ENCODE data around the gene FKTN. TPM values are rescaled to one million over a fixed set of nuclear protein-coding genes. Genes with fewer than 3 reads are reported as not detected.

Gene FKTN
- total and polyA plus RNA-seq, 7 donors: 1.7 to 9.8 (median 4.8) TPM

GRCh38 chr9:105632807-105633206 lies 74.9 kb downstream of the FKTN start:
- DNase-seq: no peak
- Histone ChIP-seq H3K27ac (peak overlapping the region; percentile 75), H3K4me1 (peaks cover 6% of the 10 kb centered on the region), H3K9me3 (no peaks in the 10 kb centered on the region), H3K27me3 (ENCODE audit: insufficient read depth in 3 of 3, low read length in 2 of 3) (no peaks in the 10 kb centered on the region), H3K36me3 (ENCODE audit: insufficient read depth in 1 of 2, low read depth in 1 of 2) (peaks cover 3 to 13% of the 10 kb centered on the region in 2 donors), H3K4me3 (no peak overlapping the region)
- TF ChIP-seq, protein P1, sequence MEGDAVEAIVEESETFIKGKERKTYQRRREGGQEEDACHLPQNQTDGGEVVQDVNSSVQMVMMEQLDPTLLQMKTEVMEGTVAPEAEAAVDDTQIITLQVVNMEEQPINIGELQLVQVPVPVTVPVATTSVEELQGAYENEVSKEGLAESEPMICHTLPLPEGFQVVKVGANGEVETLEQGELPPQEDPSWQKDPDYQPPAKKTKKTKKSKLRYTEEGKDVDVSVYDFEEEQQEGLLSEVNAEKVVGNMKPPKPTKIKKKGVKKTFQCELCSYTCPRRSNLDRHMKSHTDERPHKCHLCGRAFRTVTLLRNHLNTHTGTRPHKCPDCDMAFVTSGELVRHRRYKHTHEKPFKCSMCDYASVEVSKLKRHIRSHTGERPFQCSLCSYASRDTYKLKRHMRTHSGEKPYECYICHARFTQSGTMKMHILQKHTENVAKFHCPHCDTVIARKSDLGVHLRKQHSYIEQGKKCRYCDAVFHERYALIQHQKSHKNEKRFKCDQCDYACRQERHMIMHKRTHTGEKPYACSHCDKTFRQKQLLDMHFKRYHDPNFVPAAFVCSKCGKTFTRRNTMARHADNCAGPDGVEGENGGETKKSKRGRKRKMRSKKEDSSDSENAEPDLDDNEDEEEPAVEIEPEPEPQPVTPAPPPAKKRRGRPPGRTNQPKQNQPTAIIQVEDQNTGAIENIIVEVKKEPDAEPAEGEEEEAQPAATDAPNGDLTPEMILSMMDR (IDR thresholded peaks at IDR 0.05): no peak
- intact Hi-C loops (cut with DNase I): no loop called here
- 36 to 72% (median 38%) methylated on average over 1 of the region's 1 CpG for WGBS, 3 donors
- peak; percentile 36 to 74 (median 60) for ATAC-seq

GRCh38 chr9:105633411-105633810 lies 75.5 kb downstream of the FKTN start:
- Histone ChIP-seq H3K27ac (peak overlapping the region; percentile 75), H3K36me3 (ENCODE audit: insufficient read depth in 1 of 2, low read depth in 1 of 2) (peaks cover 3 to 18% of the 10 kb centered on the region in 2 donors)
- WGBS, 3 donors: 27 to 40% (median 28%) methylated on average over 3 of the region's 3 CpGs

DNA sequence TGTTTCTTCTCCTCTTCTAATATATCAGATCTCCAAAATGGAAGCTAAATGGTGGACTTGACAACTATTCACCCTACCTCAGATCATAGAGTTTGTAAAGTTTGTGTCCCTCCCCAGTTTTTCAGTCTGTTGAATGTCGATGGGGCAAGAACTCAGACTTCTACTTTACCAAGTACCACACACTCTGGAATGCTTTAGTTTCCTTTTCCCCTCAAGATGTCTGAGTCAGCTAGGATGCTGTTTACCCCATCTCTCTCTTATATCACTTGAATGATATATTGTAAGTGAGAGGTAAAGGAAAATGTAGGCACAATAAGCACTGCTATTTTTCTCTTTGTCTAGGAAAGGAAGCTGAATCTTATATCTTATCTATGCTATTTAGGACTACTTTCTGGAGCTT lies 78.4 kb downstream of the FKTN start:
- TF ChIP-seq, protein P1 (IDR thresholded peaks at IDR 0.05): no peak
- no peak overlapping the region for H3K27ac ChIP-seq
- intact Hi-C loops (cut with DNase I): loop anchor here in 1 of 2 donors (5.0 kb wide), 1 partner anchor 46 kb away; no protein-coding TSS in a partner anchor
- H3K4me3 ChIP-seq: no peak overlapping the region
- ATAC-seq: no peak
- H3K9me3 ChIP-seq: peaks cover 2% of the 10 kb centered on the region
- peaks cover 3 to 29% of the 10 kb centered on the region in 2 donors for H3K36me3 ChIP-seq (ENCODE audit: insufficient read depth in 1 of 2, low read depth in 1 of 2)
- DNase-seq: no peak
- 95 to 97% (median 97%) methylated on average over 1 of the region's 1 CpG for WGBS, 3 donors
- peaks cover 6% of the 10 kb centered on the region for H3K4me1 ChIP-seq
- no peaks in the 10 kb centered on the region for H3K27me3 ChIP-seq (ENCODE audit: insufficient read depth in 3 of 3, low read length in 2 of 3)

More at GRCh38 chr9:105633411-105633810, 75.5 kb downstream of the FKTN start:
- TF ChIP-seq, protein P1 (IDR thresholded peaks at IDR 0.05): no peak
- Histone ChIP-seq H3K27me3 (ENCODE audit: insufficient read depth in 3 of 3, low read length in 2 of 3) (no peaks in the 10 kb centered on the region), H3K4me3 (no peak overlapping the region), H3K4me1 (peaks cover 6% of the 10 kb centered on the region), H3K9me3 (no peaks in the 10 kb centered on the region)
- intact Hi-C loops (cut with DNase I): no loop called here
- ATAC-seq: peak; percentile 99 to 100 (median 99)
- DNase-seq: no peak

DNA sequence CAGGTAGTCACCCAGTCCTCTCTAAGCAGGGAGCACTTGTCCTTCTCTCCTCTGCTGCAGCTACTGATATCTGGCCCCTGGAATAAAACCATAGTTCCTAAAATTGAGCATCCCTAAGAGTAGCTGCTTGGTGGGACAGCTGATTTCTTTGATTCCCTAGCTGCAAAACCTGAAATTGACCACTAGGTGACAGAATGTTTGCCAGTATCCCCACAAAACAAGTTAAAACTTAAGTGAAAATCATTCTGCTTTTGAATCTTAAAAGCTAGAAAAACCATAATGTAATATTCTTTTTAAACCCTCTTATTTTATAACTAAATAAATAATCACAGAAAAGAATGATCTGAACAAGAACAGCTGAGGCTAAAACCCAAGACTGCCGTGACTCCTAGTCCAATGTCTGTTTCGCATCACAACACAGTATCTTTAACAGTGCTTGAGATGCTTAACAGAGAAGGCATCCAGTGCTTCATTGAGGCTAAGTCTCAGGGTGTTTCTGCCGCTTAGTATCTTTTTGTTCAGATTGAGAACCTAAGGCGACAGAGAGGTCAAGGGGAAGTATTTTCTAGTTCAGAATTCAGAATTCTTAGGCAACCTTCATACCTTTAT lies 80.0 kb downstream of the FKTN start:
- Histone ChIP-seq H3K4me1 (peaks cover 3% of the 10 kb centered on the region), H3K9me3 (peaks cover 14% of the 10 kb centered on the region), H3K4me3 (no peak overlapping the region), H3K27me3 (ENCODE audit: insufficient read depth in 3 of 3, low read length in 2 of 3) (no peaks in the 10 kb centered on the region), H3K36me3 (ENCODE audit: insufficient read depth in 1 of 2, low read depth in 1 of 2) (peaks cover 3 to 29% of the 10 kb centered on the region in 2 donors), H3K27ac (no peak overlapping the region)
- intact Hi-C loops (cut with DNase I): loop anchor here in 1 of 2 donors (5.0 kb wide), 1 partner anchor 44 kb away; no protein-coding TSS in a partner anchor
- no peak for DNase-seq
- WGBS, 3 donors: 93 to 99% (median 93%) methylated on average over 4 of the region's 4 CpGs
- ATAC-seq: no peak
- TF ChIP-seq, protein P1 (IDR thresholded peaks at IDR 0.05): peak; percentile 30

Measured in psoas muscle (tissue), 8 donors.